Measurements from ENCODE around the gene TRIM44.
"Not testable (repeated sequence)": the region's sequence is repeated elsewhere in the genome, so short reads cannot be mapped to it uniquely, and the experiment has no call there.

Gene TRIM44

DNA sequence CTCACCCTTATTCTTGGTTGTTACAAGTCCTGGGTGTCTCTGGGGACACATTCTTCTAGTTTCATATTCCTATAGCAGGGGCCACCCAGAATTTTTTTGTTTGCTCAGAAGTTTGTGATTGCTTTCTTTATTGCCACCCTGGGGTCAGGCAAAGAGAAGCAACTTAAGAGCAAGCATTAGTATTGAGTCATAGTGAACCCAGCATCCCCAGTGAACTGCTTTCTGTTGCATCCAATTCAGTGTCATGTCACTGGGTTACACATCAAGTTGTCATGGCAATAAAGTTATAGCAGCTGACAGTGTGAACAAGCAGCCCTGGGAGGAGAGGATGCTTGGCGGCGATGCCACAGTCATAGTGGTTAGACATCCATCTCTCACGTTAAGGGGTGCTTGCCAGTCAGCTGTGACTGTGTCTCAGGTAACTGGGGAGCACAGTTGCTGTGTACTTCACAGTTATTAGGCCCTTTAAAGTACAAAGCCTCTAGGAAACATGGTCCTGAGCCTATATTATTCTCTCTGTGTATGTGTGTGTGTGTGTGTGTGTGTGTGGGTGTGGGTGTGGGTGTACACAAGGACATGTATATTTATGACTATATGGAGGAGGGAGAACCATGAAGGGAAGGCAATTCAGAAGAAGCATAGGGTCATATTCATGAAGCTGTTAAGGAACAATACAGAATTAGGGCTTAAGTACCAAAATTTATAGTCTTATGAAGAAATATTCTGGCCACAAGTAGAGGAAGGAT lies 52.5 kb downstream of the TRIM44 start:
- peak in 9 of 51 donors; percentile 3 to 30 (median 12) for DNase-seq

DNA sequence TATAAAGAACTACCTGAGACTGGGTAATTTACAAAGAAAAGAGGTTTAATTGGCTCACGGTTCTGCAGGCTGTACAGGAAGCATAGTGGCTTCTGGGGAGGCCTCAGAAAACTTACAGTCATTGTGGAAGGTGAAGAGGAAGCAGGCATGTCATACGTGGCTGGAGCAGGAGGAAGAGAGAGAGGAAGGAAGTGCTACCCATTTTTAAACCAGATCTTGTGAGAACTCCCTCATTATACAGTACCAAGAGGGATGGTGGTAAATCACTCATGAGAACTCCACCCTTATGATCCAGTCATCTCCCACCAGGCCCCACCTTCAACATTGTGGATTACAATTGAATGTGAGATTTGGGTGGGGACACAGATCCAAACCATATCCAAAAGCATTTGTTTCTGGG lies 53.1 kb downstream of the TRIM44 start:
- not testable (repeated sequence) for DNase-seq

DNA sequence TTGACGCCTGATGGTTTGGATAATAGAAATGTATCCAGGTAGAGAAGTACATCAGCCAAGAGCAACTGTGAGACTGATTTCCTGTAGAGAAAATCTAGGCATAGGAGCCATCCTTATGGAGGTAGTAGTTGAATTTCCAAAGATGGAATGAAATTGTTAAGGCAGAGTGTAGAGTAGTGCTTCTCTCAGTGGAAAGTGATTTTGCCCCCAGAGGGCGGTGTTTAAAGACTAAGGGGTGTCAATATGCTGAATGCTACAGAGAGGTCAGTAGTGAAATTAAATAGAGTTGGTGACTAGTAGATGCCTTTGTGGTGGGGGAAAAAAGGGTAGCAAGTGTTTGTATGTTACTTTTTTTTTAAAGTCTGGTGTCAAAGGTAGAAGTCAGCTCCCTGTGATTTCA lies 54.5 kb downstream of the TRIM44 start:
- DNase-seq, result no peak

DNA sequence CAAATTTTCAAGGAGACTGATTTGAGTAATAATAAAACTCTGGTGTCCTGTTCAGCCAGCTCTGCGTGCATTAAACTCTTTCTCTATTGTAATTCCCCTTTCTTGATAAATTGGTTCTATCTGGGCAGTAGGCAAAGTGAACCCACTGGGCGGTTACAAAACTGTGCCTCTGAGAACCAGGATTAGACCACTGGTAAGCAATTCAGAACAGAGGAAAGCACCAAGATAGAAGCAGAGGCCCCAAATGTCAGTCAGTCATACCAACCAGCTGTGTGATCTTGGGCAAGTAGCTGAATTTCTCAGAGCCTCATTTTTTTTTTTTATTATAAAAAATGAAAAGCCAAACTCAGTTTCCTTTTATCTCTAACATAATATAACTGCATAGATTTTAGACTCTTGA lies 54.9 kb downstream of the TRIM44 start:
- DNase-seq, result no peak

DNA sequence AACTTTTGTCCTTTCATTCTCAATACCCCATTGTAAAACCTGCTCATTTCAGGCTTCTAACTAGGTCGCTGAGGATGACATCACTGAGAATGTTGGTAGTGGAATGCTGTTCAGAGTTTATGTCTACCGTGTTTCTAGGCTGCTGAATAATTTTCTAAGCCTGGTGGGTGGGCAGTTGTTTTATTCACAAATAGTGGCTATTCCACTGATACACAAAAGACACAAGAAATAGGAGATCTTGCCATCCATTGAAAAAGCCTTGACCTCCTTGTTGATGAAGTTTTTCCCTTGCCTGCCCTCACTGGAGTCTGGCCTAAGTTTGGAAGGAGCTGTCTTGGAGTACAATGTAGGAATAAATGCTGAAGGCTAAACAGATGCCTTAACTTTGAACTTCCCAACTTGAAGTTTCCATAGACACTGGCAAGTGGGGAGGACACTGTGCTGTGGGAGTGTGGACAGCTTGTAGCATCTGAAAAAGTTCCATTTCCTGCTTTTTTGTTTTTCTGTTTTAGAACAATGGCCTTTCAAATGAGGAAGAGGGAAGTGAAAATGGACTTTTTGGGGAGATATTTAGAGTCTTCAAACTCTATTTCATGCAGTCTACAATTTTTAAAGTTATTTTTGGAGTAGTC lies 59.2 kb downstream of the TRIM44 start:
- peak in 10 of 51 donors; percentile 2 to 42 (median 12) for DNase-seq

DNA sequence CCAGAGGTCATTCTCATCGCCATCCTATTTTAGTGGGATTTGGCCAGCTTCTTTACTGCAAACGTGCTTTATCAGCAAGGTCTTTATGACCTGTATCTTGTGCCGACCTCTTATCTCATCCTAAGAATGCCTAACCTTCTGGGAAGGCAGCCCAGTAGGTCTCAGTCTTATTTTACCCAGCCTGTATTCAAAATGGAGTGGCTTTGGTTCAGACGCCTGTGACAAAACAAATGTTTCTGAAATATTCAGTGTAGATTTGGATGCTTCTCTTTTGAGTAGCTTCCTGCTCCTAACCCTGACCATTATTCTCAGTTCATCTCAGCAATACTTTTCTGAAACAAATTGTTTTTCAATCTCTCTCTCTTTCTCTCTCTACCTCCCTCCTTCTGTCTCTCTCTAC lies 60.1 kb downstream of the TRIM44 start:
- no peak for DNase-seq

DNA sequence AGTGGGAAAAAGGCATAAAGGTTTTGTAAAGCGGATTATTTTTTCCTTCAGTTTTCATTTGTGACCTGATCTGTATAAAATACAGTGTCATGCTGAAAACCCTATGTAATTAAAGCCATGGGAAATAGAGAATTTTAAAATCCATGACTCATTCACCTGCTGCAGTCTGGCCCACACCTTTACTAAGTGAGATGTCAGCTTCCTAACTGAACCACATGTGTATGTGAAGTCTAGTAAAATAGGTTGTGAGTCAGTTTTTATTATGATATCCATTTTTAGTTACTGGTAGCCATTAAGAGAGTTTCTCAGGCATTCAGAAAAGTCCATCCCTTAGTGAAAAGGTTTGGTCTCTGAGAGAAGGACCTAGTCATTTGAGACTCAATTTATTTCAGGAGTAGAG lies 60.9 kb downstream of the TRIM44 start:
- DNase-seq, result no peak

DNA sequence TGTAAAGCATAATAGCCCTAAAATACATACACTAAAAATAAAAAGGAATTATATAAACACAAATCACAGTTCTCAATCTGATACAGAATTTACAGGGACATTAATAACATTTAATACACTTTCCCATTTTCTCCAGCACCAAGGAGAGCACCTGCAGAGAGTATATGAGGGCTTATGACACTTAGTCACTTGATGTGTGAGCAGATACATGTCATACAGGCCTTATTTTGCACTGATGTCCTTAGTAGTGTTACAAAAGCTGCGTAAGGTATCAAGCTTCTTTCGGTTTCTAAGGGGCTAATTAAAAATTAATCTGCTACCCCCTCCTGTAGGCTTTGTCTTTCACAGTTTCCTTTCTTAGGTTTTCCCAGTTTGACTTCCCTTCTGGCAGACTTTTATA lies 61.3 kb downstream of the TRIM44 start:
- DNase-seq, result no peak

DNA sequence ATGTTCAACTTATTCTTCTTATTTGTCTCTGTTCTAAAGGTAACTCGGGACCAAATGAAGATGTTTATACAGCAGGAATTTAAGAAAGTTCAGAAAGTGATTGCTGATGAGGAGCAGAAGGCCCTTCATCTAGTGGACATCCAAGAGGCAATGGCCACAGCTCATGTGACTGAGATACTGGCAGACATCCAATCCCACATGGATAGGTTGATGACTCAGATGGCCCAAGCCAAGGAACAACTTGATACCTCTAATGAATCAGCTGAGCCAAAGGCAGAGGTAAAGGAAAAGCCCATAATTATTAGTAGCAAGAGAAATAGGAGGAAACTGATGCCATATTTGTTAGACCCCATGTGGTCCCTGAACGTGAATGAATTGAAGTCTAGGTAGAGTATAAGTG lies 63.3 kb downstream of the TRIM44 start:
- no peak for DNase-seq

DNA sequence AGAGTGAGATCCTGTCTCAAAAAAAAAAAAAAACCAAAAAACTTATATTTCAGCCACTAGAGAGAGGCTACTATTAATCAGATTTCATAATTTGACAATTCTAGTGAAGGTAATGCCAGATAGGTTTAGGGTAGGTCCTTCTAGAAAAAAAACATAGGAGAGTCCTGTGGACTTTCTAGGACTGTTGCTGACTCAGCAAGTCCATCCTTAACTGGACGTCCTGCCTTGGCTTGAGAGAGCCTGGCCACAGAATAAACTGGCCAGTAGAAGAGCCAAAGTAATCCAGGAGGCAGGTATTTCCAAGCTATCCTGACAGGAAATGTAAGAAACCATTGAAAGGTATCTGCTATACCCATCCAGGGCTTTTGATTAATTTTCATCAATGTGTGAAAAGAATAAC lies 64.6 kb downstream of the TRIM44 start:
- no peak for DNase-seq

DNA sequence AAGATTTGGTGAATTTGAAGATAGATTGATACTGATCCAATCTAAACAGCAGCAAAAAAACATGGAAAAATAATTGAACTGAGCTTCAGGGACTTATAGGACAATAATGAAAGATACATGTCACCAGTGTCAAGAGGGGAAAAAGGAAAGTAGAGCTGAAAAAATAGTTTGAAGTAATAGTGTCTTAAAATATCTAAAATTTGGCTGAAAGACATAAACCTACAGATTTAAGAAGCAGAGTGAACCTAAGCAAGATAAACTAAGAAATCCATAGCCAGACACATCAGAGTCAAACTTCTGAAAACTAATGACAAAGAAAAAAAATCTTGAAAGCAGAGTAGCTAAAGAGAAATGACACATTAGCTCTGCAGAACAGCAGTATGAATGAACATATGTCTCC lies 67.7 kb downstream of the TRIM44 start:
- DNase-seq, result no peak

DNA sequence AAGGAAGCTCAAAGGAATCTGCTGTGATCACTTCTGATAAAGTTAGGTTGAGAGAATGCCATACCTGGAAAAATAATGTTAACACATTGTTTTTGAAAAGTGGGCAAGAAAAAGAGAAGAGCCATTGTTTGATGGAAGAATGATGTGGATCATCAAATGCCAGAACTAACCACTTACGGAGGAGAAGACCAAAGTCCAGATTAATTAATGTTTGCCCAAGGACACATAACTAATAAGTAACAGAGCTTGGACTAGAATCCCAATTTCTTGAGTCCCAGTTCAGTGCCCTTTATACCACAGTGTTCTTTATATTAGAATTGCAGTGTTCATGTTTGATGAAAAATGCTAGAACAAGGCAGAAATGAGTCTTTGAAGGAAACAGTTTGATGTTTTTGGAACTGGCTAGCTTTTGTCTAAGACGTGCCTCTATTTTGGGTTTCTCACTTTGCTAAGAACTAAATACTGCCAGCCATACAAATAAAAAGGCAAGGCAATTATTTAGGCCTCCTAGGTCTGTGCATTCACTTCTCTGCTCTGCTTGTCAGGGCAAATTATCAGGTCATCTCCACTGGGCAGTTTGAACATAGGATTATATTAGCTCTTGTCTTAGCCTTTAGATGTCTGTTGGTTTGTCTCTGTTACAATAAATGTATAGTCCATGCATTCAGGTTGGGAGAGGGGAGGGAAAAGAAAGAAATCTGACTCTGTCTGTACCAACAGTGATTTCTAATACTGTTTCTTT lies 72.3 kb downstream of the TRIM44 start:
- DNase-seq, result no peak

DNA sequence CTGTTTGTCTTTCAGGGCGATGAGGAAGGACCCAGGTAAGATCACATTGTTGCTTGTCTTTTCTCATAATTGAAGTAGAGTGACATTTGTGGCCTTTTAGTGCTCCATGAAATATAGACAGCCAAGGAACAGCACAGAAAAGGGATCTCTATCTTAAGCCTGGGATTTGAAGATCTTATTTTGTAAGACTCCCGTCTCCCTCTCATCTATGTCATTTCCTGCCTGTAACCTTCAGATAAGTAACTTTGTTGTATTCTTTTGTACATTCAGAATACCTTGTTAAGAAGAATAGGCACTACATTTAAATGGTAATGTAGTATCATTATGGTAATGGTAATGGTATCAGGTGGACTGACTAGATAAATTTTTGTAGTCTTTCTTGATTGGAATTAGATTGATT lies 72.8 kb downstream of the TRIM44 start:
- DNase-seq, result no peak

DNA sequence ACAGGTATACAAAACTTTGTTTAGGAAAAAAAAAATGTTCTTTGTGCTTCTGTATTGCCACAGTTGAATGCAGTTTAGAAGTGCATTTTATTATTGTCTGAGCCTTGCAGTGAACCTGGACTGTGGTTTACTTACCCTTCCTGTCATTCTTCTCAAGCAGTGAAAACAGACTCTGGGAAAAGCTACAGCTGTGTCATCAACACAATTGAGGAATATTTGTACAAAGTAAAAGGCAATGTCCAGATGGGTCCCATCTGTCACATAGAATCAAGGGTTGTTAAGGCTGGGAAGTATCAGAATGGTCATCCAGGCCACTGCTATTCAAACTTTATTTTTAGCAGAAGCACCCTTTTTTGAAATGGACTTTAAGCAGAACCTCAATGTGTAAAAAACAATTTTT lies 73.3 kb downstream of the TRIM44 start:
- DNase-seq, result no peak

DNA sequence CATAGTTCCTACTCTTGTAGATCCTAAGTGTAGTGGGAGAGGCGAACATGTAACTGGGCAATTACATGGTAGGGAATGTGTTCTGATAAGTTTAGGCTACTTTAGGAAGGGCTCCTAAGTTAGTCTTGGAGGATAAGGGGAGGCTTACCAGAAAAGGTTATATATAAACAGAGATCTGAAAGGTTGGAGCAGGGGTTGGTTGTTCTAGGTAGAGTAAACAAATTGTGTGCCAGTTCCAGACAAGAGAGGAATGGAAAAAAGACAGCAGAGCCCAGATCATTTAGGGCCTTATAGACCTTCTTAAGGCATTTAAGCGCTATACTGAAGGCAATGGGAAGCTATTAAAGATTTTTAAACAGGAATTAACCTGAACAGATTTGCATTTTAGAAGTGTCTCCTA lies 74.4 kb downstream of the TRIM44 start:
- no peak for DNase-seq

DNA sequence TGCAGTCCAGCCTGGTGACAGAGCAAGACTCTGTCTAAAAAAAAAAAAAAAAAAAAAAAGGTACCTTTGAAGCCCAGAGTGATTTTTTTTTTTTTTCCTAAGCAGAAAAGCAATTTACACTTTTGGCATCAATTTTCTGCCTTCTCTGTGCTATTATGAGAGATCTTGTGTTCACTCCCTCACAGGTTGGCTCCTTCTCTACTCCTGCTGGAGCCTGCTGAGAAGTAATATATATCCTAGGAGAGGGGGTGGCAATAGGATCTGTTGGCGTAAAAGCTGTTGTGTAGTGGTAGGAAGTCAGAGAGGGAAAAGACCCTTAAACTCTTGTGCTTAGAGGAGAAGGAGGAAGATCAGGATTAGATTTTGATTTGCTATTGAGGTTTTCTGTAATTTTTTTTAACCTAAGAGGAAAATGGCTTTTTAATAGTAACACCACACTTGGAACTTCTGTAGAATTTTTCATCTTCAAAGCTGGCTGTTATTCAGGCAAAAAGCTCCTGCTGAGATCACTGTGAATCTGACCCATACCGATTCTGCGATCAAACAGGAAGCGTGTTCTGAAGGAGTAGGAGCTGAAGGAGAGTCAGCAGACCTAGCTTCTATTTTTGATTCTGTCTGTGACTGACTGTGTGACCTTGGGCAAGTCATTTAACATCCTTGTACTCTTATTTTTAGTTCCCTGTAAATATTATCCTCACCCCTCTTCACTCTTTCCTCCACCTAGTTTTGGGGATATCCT lies 77.7 kb downstream of the TRIM44 start:
- DNase-seq, result peak in 1 of 51 donors; percentile 18

DNA sequence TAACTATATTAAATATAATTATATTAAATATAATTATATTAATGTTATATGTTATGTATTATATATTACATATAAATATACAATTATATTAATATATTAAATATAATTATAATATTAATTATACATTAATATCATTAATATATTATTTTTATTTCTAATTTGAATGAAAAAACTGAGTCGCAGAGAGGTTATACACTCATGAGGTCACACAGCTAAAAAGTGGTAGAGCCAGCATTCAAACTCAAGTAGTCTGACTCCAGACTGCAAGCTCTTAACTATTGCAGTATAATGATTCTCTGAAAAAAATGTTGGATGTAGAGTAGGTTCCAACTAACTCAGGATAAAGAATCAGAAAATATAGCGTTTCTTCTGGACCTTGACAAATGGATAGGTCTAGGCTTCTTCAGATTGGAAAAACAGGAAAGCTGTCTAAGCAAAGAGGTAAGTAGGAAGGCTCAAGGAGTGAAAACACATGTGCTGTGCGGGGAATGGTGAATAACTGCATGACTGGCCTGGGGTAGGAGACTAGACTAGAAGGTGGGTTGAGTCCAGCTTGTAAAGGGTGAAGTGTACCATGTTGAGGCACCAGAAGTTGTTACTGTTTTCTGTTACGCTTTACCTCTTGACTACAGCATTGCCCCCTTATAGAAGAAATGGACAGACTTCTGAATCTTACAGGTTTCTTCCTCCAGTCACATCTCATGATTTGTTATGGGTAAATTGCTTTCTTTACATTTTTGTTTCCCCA lies 80.3 kb downstream of the TRIM44 start:
- DNase-seq, result no peak

DNA sequence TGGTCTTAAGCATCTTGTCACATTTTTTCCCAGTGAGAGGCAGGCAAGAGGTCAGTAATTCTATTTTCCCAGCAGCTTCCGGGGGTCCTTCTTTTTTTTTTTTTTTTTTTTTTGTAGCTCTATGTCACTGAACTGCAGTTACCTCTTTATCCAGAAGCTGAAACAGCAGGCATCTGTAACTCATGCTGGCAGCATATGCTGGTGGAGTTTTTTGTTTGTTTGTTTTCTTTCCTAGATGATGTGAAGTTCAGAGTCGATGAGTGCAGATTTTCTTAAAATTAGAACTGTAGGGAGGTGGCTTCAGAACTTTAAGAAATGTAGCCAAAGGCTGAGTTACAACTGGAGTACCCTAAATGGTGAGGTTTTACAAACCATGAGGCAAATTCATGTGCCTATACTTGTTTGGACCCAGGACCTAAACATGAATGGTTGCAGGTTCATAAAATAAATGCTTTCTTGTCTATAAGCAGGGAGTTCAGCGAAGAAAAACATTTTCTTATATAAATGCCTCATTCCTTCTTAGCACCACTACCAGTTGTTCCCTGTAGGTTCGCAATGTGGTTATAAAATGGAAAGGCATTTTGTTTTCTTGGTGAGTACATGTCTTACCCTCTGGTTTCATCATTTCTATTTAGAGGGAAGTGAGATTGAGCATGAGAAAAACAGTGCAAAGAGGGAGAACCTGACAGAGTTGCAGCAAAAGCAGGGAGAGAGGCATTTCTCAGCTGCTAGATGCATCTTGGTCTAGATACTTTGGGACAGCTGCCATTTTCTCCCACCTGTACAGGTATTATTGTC lies 84.0 kb downstream of the TRIM44 start:
- no peak for DNase-seq

DNA sequence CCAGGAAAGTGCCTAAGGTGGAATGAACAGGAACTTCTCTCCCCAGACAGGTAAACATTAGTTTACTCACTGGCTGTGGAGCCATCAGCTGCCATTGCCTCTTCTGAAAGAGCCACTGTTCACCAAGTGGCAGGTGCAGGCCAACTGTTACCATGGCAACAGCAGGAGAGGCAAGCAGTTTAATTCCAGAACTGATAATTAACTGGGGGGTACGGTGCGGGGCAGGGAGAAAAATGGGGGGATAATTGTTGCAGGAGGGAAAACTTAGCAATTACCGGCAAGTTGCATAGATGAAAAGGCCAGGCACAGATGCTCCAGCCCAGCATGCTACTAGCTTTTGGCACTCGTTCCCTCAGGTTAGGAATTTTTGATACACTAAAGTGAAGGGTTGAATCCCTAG lies 85.1 kb downstream of the TRIM44 start:
- peak in 23 of 51 donors; percentile 1 to 40 (median 18) for DNase-seq

DNA sequence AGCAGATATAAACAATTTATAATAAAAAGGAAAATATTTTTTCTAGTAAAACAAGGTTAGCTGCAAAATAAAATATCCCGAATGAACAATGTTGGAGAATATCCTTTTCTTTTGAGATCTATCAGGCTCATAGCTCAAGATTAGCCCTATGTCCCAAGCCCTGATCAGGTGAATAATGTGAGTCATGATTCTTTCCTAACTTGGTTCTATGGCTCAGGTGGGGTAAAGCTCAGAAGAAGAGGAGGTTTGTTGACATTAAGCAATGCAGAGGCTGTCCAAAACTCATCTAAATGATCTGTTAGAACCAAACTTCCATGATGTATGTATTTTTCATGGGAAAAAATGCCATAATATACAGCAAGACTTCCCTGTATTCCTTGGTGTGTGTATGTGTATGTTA lies 86.1 kb downstream of the TRIM44 start:
- DNase-seq, result no peak
